WI38 (cell line): ENCODE measurements around the gene MACROD2.

ENCODE experiments used
- H3K4me3 ChIP-seq: 2 replicates; pipeline ENCODE4 v1.5.1; 2011; ENCODE audit warnings: low read depth, mild to moderate bottlenecking, control low read depth, low read length
- CTCF ChIP-seq: IDR thresholded peaks from 2 replicates; pipeline ENCODE4 v1.5.1; 2012; ENCODE audit warnings: low read depth, mild to moderate bottlenecking, control low read depth, low read length

Gene MACROD2

GRCh38 chr20:15239542-15240206 is 1244.4 kb downstream of the MACROD2 start:
- TF ChIP-seq CTCF, result no peak
- H3K4me3 ChIP-seq, result no peak overlapping the region

- TF ChIP-seq CTCF, result no peak
- H3K4me3 ChIP-seq, result no peak overlapping the region
These were observed 1245.5 kb downstream of the MACROD2 start for GRCh38 chr20:15240801-15241200.

GRCh38 chr20:15241681-15242080 is 1246.4 kb downstream of the MACROD2 start:
- TF ChIP-seq CTCF, result no peak
- no peak overlapping the region for H3K4me3 ChIP-seq

GRCh38 chr20:15242773-15243172 is 1247.5 kb downstream of the MACROD2 start:
- no peak overlapping the region for H3K4me3 ChIP-seq
- no peak for TF ChIP-seq CTCF

GRCh38 chr20:15245896-15246295 is 1250.6 kb downstream of the MACROD2 start:
- TF ChIP-seq CTCF, result no peak
- no peak overlapping the region for H3K4me3 ChIP-seq

GRCh38 chr20:15248618-15249395 is 1253.5 kb downstream of the MACROD2 start:
- no peak overlapping the region for H3K4me3 ChIP-seq

More at GRCh38 chr20:15248618-15249395, 1253.5 kb downstream of the MACROD2 start:
- no peak for TF ChIP-seq CTCF
